RWPE2 (cell line): ENCODE results near the gene IRF9.
A peak's percentile ranks its signal among the peaks of the same experiment; 100 is the strongest.
"Not testable (repeated sequence)": the region's sequence is repeated elsewhere in the genome, so short reads cannot be mapped to it uniquely, and the experiment has no call there.

Source experiments
- ATAC-seq: fragments of 200-7000 bp; cut with Tn5 transposase; 3 replicates; pipeline ENCODE4 v1.9.1; 2021; ENCODE audit warnings: low read depth
- DNase-seq: peaks from one replicate; pipeline ENCODE4 v3.0.0-alpha.2; 2020; ENCODE audit warnings: low spot score
- H3K27ac ChIP-seq: fragments of 450-650 bp; 2 replicates; pipeline ENCODE4 v1.5.1; 2017; ENCODE audit warnings: mild to moderate bottlenecking; ENCODE audit not compliant: poor library complexity, severe bottlenecking
- H3K27me3 ChIP-seq: fragments of 250-450 bp; sonication (Bioruptor Pico); 2 replicates; pipeline ENCODE4 v1.5.1; 2021; ENCODE audit warnings: mild to moderate bottlenecking, moderate library complexity; ENCODE audit not compliant: insufficient read depth, poor library complexity, severe bottlenecking
- H3K36me3 ChIP-seq: fragments of 250-450 bp; sonication (Bioruptor Pico); 2 replicates; pipeline ENCODE4 v1.5.1; 2020; ENCODE audit warnings: low read depth, mild to moderate bottlenecking, moderate library complexity
- H3K4me1 ChIP-seq: fragments of 250-450 bp; sonication (Bioruptor Pico); 2 replicates; pipeline ENCODE4 v1.5.1; 2021; ENCODE audit warnings: mild to moderate bottlenecking, moderate library complexity; ENCODE audit not compliant: insufficient read depth, poor library complexity, severe bottlenecking
- H3K4me3 ChIP-seq: fragments of 250-450 bp; sonication (Bioruptor Pico); 2 replicates; pipeline ENCODE4 v1.5.1; 2021; ENCODE audit warnings: mild to moderate bottlenecking, moderate library complexity; ENCODE audit not compliant: severe bottlenecking
- H3K9me3 ChIP-seq: fragments of 250-450 bp; sonication (Bioruptor Pico); 2 replicates; pipeline ENCODE4 v1.5.1; 2021; ENCODE audit warnings: mild to moderate bottlenecking, moderate library complexity; ENCODE audit not compliant: severe bottlenecking
- CTCF ChIP-seq: fragments of 450-650 bp; IDR thresholded peaks from one replicate; pipeline ENCODE4 v1.5.1; 2017; ENCODE audit warnings: mild to moderate bottlenecking, moderate library complexity; ENCODE audit not compliant: poor library complexity, severe bottlenecking

The IRF9 gene

GRCh38 chr14:24198814-24199524, 37.9 kb downstream of the IRF9 start:
- Histone ChIP-seq H3K36me3 (peaks cover 40% of the 10 kb centered on the region), H3K4me3 (no peak overlapping the region), H3K9me3 (no peaks in the 10 kb centered on the region), H3K27ac (no peak overlapping the region), H3K4me1 (peaks cover 9% of the 10 kb centered on the region), H3K27me3 (no peaks in the 10 kb centered on the region)
- ATAC-seq (no peak), DNase-seq (no peak)
- no peak for TF ChIP-seq CTCF

- H3K9me3 ChIP-seq, DNase-seq, H3K4me1 ChIP-seq, H3K27ac ChIP-seq, ATAC-seq, H3K4me3 ChIP-seq, H3K27me3 ChIP-seq: not testable (repeated sequence)
- H3K36me3 ChIP-seq = peaks cover 61% of the 10 kb centered on the region
Measured at GRCh38 chr14:24202538-24202937, 41.5 kb downstream of the IRF9 start.

GRCh38 chr14:24203249-24203886, 42.3 kb downstream of the IRF9 start:
- not testable (repeated sequence) for H3K27ac ChIP-seq
- H3K36me3 ChIP-seq = peaks cover 70% of the 10 kb centered on the region

GRCh38 chr14:24204163-24205146, 43.4 kb downstream of the IRF9 start:
- no peaks in the 10 kb centered on the region for H3K4me1 ChIP-seq
- ATAC-seq (peak; percentile 31; the same call in 2 of the 3 replicates), DNase-seq (no peak)
- H3K27me3 ChIP-seq = no peaks in the 10 kb centered on the region
- H3K36me3 ChIP-seq = peaks cover 75% of the 10 kb centered on the region
- H3K27ac ChIP-seq = no peak overlapping the region
- TF ChIP-seq CTCF = no peak
- no peaks in the 10 kb centered on the region for H3K9me3 ChIP-seq
- H3K4me3 ChIP-seq = no peak overlapping the region

More at GRCh38 chr14:24203249-24203886, 42.3 kb downstream of the IRF9 start:
- H3K4me3 ChIP-seq, H3K9me3 ChIP-seq, H3K4me1 ChIP-seq, DNase-seq, H3K27me3 ChIP-seq, ATAC-seq: not testable (repeated sequence)

- H3K9me3 ChIP-seq = no peaks in the 10 kb centered on the region
- ATAC-seq = no peak
- H3K36me3 ChIP-seq = peaks cover 81% of the 10 kb centered on the region
- DNase-seq = no peak
- H3K27me3 ChIP-seq = no peaks in the 10 kb centered on the region
- TF ChIP-seq CTCF = no peak
- H3K4me3 ChIP-seq = no peak overlapping the region
- H3K4me1 ChIP-seq = no peaks in the 10 kb centered on the region
- no peak overlapping the region for H3K27ac ChIP-seq
Measured at GRCh38 chr14:24206260-24207103, 45.4 kb downstream of the IRF9 start.
